Fibroblast of peridontal ligament (primary cell): ENCODE measurements around the gene SEZ6.
A peak's percentile ranks its signal among the peaks of the same experiment; 100 is the strongest.

Experiments used
- DNase-seq: peaks from one replicate; pipeline ENCODE4 v3.0.0-alpha.2; 2010; ENCODE audit errors: extremely low read depth

SEZ6 gene

GRCh38 chr17:29005936-29006511 lies at the start of gene SEZ6:
Gene SEZ6, minus strand, starts transcription at chr17:29006033. Its CDS starts 164 bp downstream, at chr17:29005869.
- peak; percentile 38 for DNase-seq

GRCh38 chr17:29054835-29055234 lies 49.0 kb upstream of the SEZ6 start:
- DNase-seq, result no peak

- DNase-seq, result no peak
These were observed 45.9 kb upstream of the SEZ6 start for GRCh38 chr17:29051731-29052130.

GRCh38 chr17:29051194-29051593 lies 45.4 kb upstream of the SEZ6 start:
- DNase-seq, result no peak

GRCh38 chr17:29050176-29050575 lies 44.3 kb upstream of the SEZ6 start:
- DNase-seq, result no peak

GRCh38 chr17:29049541-29050145 lies 43.8 kb upstream of the SEZ6 start:
- DNase-seq, result no peak

- no peak for DNase-seq
These were observed 42.9 kb upstream of the SEZ6 start for GRCh38 chr17:29048440-29049368.

GRCh38 chr17:29046473-29046839 lies 40.6 kb upstream of the SEZ6 start:
- no peak for DNase-seq

GRCh38 chr17:29045734-29046472 lies 40.1 kb upstream of the SEZ6 start:
- DNase-seq, result no peak

GRCh38 chr17:29045026-29045425 lies 39.2 kb upstream of the SEZ6 start:
- DNase-seq, result no peak

GRCh38 chr17:29043539-29044145 lies 37.8 kb upstream of the SEZ6 start:
- DNase-seq, result no peak

- DNase-seq, result peak; percentile 41
These were observed 37.1 kb upstream of the SEZ6 start, which contains the start of gene PIPOX for GRCh38 chr17:29042679-29043538. Gene PIPOX, plus strand, starts transcription at chr17:29043141. Its CDS starts 85 bp downstream, at chr17:29043226.

GRCh38 chr17:29042026-29042678 lies 36.3 kb upstream of the SEZ6 start:
- DNase-seq, result no peak

GRCh38 chr17:29041571-29041970 lies 35.7 kb upstream of the SEZ6 start:
- DNase-seq, result no peak

- DNase-seq, result no peak
These were observed 35.3 kb upstream of the SEZ6 start for GRCh38 chr17:29041091-29041490.

GRCh38 chr17:29039764-29040598 lies 34.1 kb upstream of the SEZ6 start:
- peak; percentile 78 for DNase-seq

- no peak for DNase-seq
These were observed 32.4 kb upstream of the SEZ6 start for GRCh38 chr17:29038085-29038795.

- DNase-seq, result no peak
These were observed 31.9 kb upstream of the SEZ6 start for GRCh38 chr17:29037739-29038084.

GRCh38 chr17:29036584-29036983 lies 30.8 kb upstream of the SEZ6 start:
- DNase-seq, result no peak
